ENCODE data around the gene BTBD7. TPM values are rescaled to one million over a fixed set of nuclear protein-coding genes. Genes with fewer than 3 reads are reported as not detected.

The BTBD7 gene
- total and polyA plus RNA-seq, 2 experiments from 2014 or later = 14.8 to 25.8 TPM

GRCh38 chr14:93299866-93300265 lies 33.0 kb downstream of the BTBD7 start:
- no peak overlapping the region for H2AFZ ChIP-seq
- H3K9me3 ChIP-seq (ENCODE audit: low read depth) = no peaks in the 10 kb centered on the region
- H3K36me3 ChIP-seq (replicated peaks; ENCODE audit: insufficient read depth, low read depth) = no peaks in the 10 kb centered on the region
- H3K79me2 ChIP-seq = peaks cover 90% of the 10 kb centered on the region
- H3K4me3 ChIP-seq = no peak overlapping the region
- no peaks in the 10 kb centered on the region for H3K27me3 ChIP-seq
- H3K9me2 ChIP-seq (replicated peaks; ENCODE audit: insufficient read depth) = no peaks in the 10 kb centered on the region
- peak; percentile 42 for DNase-seq (ENCODE audit: low spot score)
- H4K20me1 ChIP-seq (ENCODE audit: insufficient read depth, poor library complexity, severe bottlenecking) = peaks cover 6% of the 10 kb centered on the region
- 55% methylated on average over 6 of the region's 6 CpGs for WGBS (ENCODE audit: low lambda C conversion rate, missing lambda C conversion rate)
- peaks cover 24% of the 10 kb centered on the region for H3K4me1 ChIP-seq (ENCODE audit: insufficient read depth)
- peak overlapping the region; percentile 83 for H3K27ac ChIP-seq
- no peak overlapping the region for H3K4me2 ChIP-seq
- TF ChIP-seq EZH2 (IDR thresholded peaks at IDR 0.05; ENCODE audit: borderline replicate concordance) (no peak), EZH2phosphoT487 (IDR thresholded peaks at IDR 0.05; ENCODE audit: low read depth, severe bottlenecking, unreplicated experiment) (no peak)
- TF ChIP-seq, protein P1, sequence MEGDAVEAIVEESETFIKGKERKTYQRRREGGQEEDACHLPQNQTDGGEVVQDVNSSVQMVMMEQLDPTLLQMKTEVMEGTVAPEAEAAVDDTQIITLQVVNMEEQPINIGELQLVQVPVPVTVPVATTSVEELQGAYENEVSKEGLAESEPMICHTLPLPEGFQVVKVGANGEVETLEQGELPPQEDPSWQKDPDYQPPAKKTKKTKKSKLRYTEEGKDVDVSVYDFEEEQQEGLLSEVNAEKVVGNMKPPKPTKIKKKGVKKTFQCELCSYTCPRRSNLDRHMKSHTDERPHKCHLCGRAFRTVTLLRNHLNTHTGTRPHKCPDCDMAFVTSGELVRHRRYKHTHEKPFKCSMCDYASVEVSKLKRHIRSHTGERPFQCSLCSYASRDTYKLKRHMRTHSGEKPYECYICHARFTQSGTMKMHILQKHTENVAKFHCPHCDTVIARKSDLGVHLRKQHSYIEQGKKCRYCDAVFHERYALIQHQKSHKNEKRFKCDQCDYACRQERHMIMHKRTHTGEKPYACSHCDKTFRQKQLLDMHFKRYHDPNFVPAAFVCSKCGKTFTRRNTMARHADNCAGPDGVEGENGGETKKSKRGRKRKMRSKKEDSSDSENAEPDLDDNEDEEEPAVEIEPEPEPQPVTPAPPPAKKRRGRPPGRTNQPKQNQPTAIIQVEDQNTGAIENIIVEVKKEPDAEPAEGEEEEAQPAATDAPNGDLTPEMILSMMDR (IDR thresholded peaks at IDR 0.05; ENCODE audit: poor library complexity) = no peak

DNA sequence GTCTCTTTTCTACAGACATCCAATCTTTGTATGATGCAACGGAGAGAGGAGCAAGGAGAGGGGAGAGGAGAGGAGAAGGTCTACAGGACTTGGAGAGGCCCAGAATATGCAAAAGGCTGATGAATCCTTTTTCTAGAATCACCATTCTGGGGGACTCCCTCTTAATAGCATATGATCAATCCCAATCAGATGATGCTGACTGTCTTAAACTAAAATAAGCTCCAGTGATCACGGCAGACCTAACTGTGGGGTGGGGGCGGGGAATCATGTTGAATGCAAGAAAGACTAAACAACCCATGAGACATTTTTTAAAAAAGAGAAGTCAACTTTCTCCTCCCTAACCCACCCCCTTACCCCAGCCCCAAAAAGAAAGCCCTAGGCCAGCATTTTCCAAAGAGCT lies 33.4 kb downstream of the BTBD7 start:
- TF ChIP-seq, protein P1 (IDR thresholded peaks at IDR 0.05; ENCODE audit: poor library complexity) = no peak
- TF ChIP-seq EZH2 (IDR thresholded peaks at IDR 0.05; ENCODE audit: borderline replicate concordance) = no peak
- no peak for TF ChIP-seq EZH2phosphoT487 (IDR thresholded peaks at IDR 0.05; ENCODE audit: low read depth, severe bottlenecking, unreplicated experiment)

GRCh38 chr14:93295541-93296220 lies 37.2 kb downstream of the BTBD7 start:
- H3K27me3 ChIP-seq = no peaks in the 10 kb centered on the region
- H4K20me1 ChIP-seq (ENCODE audit: insufficient read depth, poor library complexity, severe bottlenecking) = no peaks in the 10 kb centered on the region
- 76% methylated on average over 6 of the region's 6 CpGs for WGBS (ENCODE audit: low lambda C conversion rate, missing lambda C conversion rate)

More for the DNA sequence above, 33.4 kb downstream of the BTBD7 start:
- H3K27ac ChIP-seq = peak overlapping the region; percentile 83
- no peaks in the 10 kb centered on the region for H3K36me3 ChIP-seq (replicated peaks; ENCODE audit: insufficient read depth, low read depth)
- no peaks in the 10 kb centered on the region for H3K9me2 ChIP-seq (replicated peaks; ENCODE audit: insufficient read depth)
- no peak overlapping the region for H2AFZ ChIP-seq
- H3K79me2 ChIP-seq = peaks cover 90% of the 10 kb centered on the region
- no peak overlapping the region for H3K4me3 ChIP-seq
- no peaks in the 10 kb centered on the region for H3K9me3 ChIP-seq (ENCODE audit: low read depth)
- peaks cover 6% of the 10 kb centered on the region for H4K20me1 ChIP-seq (ENCODE audit: insufficient read depth, poor library complexity, severe bottlenecking)
- no peak for DNase-seq (ENCODE audit: low spot score)
- peaks cover 24% of the 10 kb centered on the region for H3K4me1 ChIP-seq (ENCODE audit: insufficient read depth)
- H3K27me3 ChIP-seq = no peaks in the 10 kb centered on the region
- 95% methylated on average over 3 of the region's 3 CpGs for WGBS (ENCODE audit: low lambda C conversion rate, missing lambda C conversion rate)
- H3K4me2 ChIP-seq = no peak overlapping the region

More at GRCh38 chr14:93295541-93296220, 37.2 kb downstream of the BTBD7 start:
- DNase-seq (ENCODE audit: low spot score) = no peak
- Histone ChIP-seq H3K4me1 (ENCODE audit: insufficient read depth) (peaks cover 12% of the 10 kb centered on the region), H2AFZ (no peak overlapping the region), H3K9me2 (replicated peaks; ENCODE audit: insufficient read depth) (no peaks in the 10 kb centered on the region), H3K79me2 (peaks cover 77% of the 10 kb centered on the region), H3K4me3 (no peak overlapping the region), H3K27ac (no peak overlapping the region), H3K36me3 (replicated peaks; ENCODE audit: insufficient read depth, low read depth) (no peaks in the 10 kb centered on the region), H3K9me3 (ENCODE audit: low read depth) (no peaks in the 10 kb centered on the region), H3K4me2 (no peak overlapping the region)
- no peak for TF ChIP-seq EZH2 (IDR thresholded peaks at IDR 0.05; ENCODE audit: borderline replicate concordance)
- TF ChIP-seq, protein P1 (IDR thresholded peaks at IDR 0.05; ENCODE audit: poor library complexity) = no peak
- no peak for TF ChIP-seq EZH2phosphoT487 (IDR thresholded peaks at IDR 0.05; ENCODE audit: low read depth, severe bottlenecking, unreplicated experiment)
